Measurements from ENCODE around the gene TUBB3. TPM values are rescaled to one million over a fixed set of nuclear protein-coding genes. Genes with fewer than 3 reads are reported as not detected.

TUBB3 gene
- total and polyA plus RNA-seq, 2 of the 8 experiments (the other 6 are each of a cell fraction or from before 2014, with no cell fraction given), result 275 to 393 TPM

GRCh38 chr16:89953671-89954406 is 30.7 kb downstream of the TUBB3 start:
- no peaks in the 10 kb centered on the region for H3K79me2 ChIP-seq (ENCODE audit: control insufficient read depth in 1 of 2, insufficient read depth in 2 of 2, low read length in 2 of 2)
- no peak overlapping the region for H2BK120ac ChIP-seq (replicated peaks; ENCODE audit: low read depth, low read length)
- no peaks in the 10 kb centered on the region for H3K79me1 ChIP-seq (ENCODE audit: low read depth, low read length)
- H3K27me3 ChIP-seq (replicated peaks in 1 of 4; ENCODE audit: control insufficient read depth in 3 of 4, extremely low read depth in 1 of 4, insufficient read depth in 3 of 4, low read length in 3 of 4), result peaks cover 0 to 9% (median 4%) of the 10 kb centered on the region in 4 experiments; a peak in 4 of 7 replicates
- H2AK5ac ChIP-seq (ENCODE audit: low read depth, low read length), result no peak overlapping the region
- H3K36me3 ChIP-seq (ENCODE audit: control insufficient read depth in 2 of 4, insufficient read depth in 4 of 4, low read length in 3 of 4), result peaks cover 0 to 4% (median under 1%) of the 10 kb centered on the region in 4 experiments; a peak in 4 of 8 replicates
- H3K18ac ChIP-seq (ENCODE audit: extremely low read depth, low read length), result no peak overlapping the region
- H2BK5ac ChIP-seq (ENCODE audit: low read depth, low read length), result no peak overlapping the region
- no peak overlapping the region for H2BK15ac ChIP-seq (ENCODE audit: low read length)
- ChIA-PET POLR2A (ENCODE audit: partially characterized antibody) (interaction anchor here (1.1 to 9.2 kb wide), 5 partner anchors 9 to 29 kb away, joined by 3 to 42 read pairs (median 6); partner anchors contain the start of gene TUBB3), CTCF (ENCODE audit: partially characterized antibody) (interaction anchor here (1.0 to 1.4 kb wide), 4 partner anchors 8 to 67 kb away, joined by 3 read pairs; no protein-coding TSS in a partner anchor)
- no peak overlapping the region for H3K23ac ChIP-seq (ENCODE audit: insufficient read length)
- no peak overlapping the region for H2AFZ ChIP-seq (ENCODE audit: low read length)
- peaks cover 0 to 6% (median under 1%) of the 10 kb centered on the region in 4 experiments; a peak in 5 of 7 replicates for H3K4me1 ChIP-seq (replicated peaks in 1 of 4; ENCODE audit: control insufficient read depth in 3 of 4, insufficient read depth in 4 of 4, low read length in 3 of 4)
- no peak overlapping the region for H4K91ac ChIP-seq (replicated peaks; ENCODE audit: insufficient read length, low read length)
- no peak overlapping the region for H4K8ac ChIP-seq (ENCODE audit: extremely low read depth, insufficient read depth, low read length)
- TF ChIP-seq EP300 (IDR thresholded peaks at IDR 0.05; ENCODE audit: borderline replicate concordance in 1 of 2, low read depth in 2 of 2, low read length in 2 of 2), result no peak
- no peak for TF ChIP-seq JUND (IDR thresholded peaks at IDR 0.05; ENCODE audit: low read length)
- no peak for TF ChIP-seq JUN (IDR thresholded peaks at IDR 0.05; ENCODE audit: low read depth, low read length)
- TF ChIP-seq SIN3A (conservative IDR thresholded peaks at IDR 0.05 in 1 of 2, IDR thresholded peaks at IDR 0.05 in 1 of 2; ENCODE audit: low read depth in 1 of 2, low read length in 2 of 2), result no peak
- TF ChIP-seq HDAC2 (IDR thresholded peaks at IDR 0.05; ENCODE audit: borderline replicate concordance in 1 of 2, low read depth in 2 of 2, low read length in 2 of 2), result no peak
- no peak for TF ChIP-seq CEBPB (IDR thresholded peaks at IDR 0.05; ENCODE audit: low read depth, low read length)
- no peak for TF ChIP-seq CHD1 (IDR thresholded peaks at IDR 0.05; ENCODE audit: low read depth, low read length)
- no peak for TF ChIP-seq KDM5A (IDR thresholded peaks at IDR 0.05; ENCODE audit: low read length)
- H3K9ac ChIP-seq (replicated peaks in 1 of 4; ENCODE audit: extremely low read depth in 1 of 4, low read depth in 3 of 4, low read length in 3 of 4), result no peak overlapping the region
- H3K4me3 ChIP-seq (ENCODE audit: extremely low read depth in 1 of 4, insufficient read depth in 2 of 4, low read depth in 3 of 4, low read length in 4 of 4), result no peak overlapping the region
- no peak for FAIRE-seq
- H3K23me2 ChIP-seq (ENCODE audit: low read depth, low read length), result peaks cover 5% of the 10 kb centered on the region; the same call in 1 of the 2 replicates
- H3K4me2 ChIP-seq (ENCODE audit: insufficient read depth in 1 of 2, low read depth in 2 of 2, low read length in 2 of 2), result no peak overlapping the region
- H3K14ac ChIP-seq (ENCODE audit: insufficient read length), result no peak overlapping the region
- no peaks in the 10 kb centered on the region for H3K9me3 ChIP-seq (ENCODE audit: insufficient read depth in 2 of 2, low read depth in 1 of 2, low read length in 1 of 2)
- no peak overlapping the region for H2BK20ac ChIP-seq (ENCODE audit: low read length)
- no peak overlapping the region for H3K4ac ChIP-seq (replicated peaks; ENCODE audit: insufficient read length, low read depth, low read length)
- no peak overlapping the region for H3K56ac ChIP-seq (replicated peaks; ENCODE audit: insufficient read length, low read depth, low read length)
- DNase-seq (ENCODE audit: low read depth in 1 of 2, low spot score in 2 of 2), result no peak
- no peak overlapping the region for H4K5ac ChIP-seq (ENCODE audit: insufficient read length, low read depth, low read length)
- no peak overlapping the region for H3K27ac ChIP-seq (ENCODE audit: low read depth, low read length)
- WGBS, 2 experiments (ENCODE audit: extremely low coverage in 1 of 2, insufficient coverage in 1 of 2, insufficient read length in 1 of 2, insufficient replicate concordance in 2 of 2, low coverage in 1 of 2, low lambda C conversion rate in 2 of 2, missing lambda C conversion rate in 1 of 2), result 89% methylated on average over 11 of the region's 11 CpGs; no CpG with 5 or more reads in 1 of the 2 experiments
- H2BK12ac ChIP-seq (ENCODE audit: low read depth, low read length), result no peak overlapping the region
- peaks cover 6 to 11% of the 10 kb centered on the region in 2 experiments for H4K20me1 ChIP-seq (replicated peaks in 1 of 2; ENCODE audit: control insufficient read depth in 1 of 2, insufficient read depth in 2 of 2, low read length in 2 of 2)
